ENCODE results near the gene DST. TPM values are rescaled to one million over a fixed set of nuclear protein-coding genes. Genes with fewer than 3 reads are reported as not detected.

DST gene
- total and polyA plus RNA-seq, 2 experiments from 2014 or later = 103 to 369 TPM

GRCh38 chr6:56660381-56660730, 17.7 kb upstream of the DST start:
- Histone ChIP-seq H3K4me2 (no peak overlapping the region), H4K20me1 (ENCODE audit: insufficient read depth, poor library complexity, severe bottlenecking) (no peaks in the 10 kb centered on the region), H3K27ac (peak overlapping the region; percentile 5), H3K4me3 (no peak overlapping the region), H3K79me2 (peaks cover 57% of the 10 kb centered on the region), H3K9me2 (replicated peaks; ENCODE audit: insufficient read depth) (no peaks in the 10 kb centered on the region), H3K9me3 (ENCODE audit: low read depth) (no peaks in the 10 kb centered on the region), H3K36me3 (replicated peaks; ENCODE audit: insufficient read depth, low read depth) (no peaks in the 10 kb centered on the region), H3K27me3 (no peaks in the 10 kb centered on the region), H3K4me1 (ENCODE audit: insufficient read depth) (peaks cover 22% of the 10 kb centered on the region), H2AFZ (no peak overlapping the region)
- DNase-seq (ENCODE audit: low spot score) = no peak
- TF ChIP-seq EZH2 (IDR thresholded peaks at IDR 0.05; ENCODE audit: borderline replicate concordance) = no peak
- no peak for TF ChIP-seq EZH2phosphoT487 (IDR thresholded peaks at IDR 0.05; ENCODE audit: low read depth, severe bottlenecking, unreplicated experiment)
- TF ChIP-seq CTCF (IDR thresholded peaks at IDR 0.05; ENCODE audit: poor library complexity) = no peak
- WGBS (ENCODE audit: low lambda C conversion rate, missing lambda C conversion rate) = 94% methylated on average over 3 of the region's 3 CpGs

- TF ChIP-seq EZH2 (IDR thresholded peaks at IDR 0.05; ENCODE audit: borderline replicate concordance) (no peak), CTCF (IDR thresholded peaks at IDR 0.05; ENCODE audit: poor library complexity) (no peak), EZH2phosphoT487 (IDR thresholded peaks at IDR 0.05; ENCODE audit: low read depth, severe bottlenecking, unreplicated experiment) (no peak)
- no peaks in the 10 kb centered on the region for H3K27me3 ChIP-seq
- H4K20me1 ChIP-seq (ENCODE audit: insufficient read depth, poor library complexity, severe bottlenecking) = no peaks in the 10 kb centered on the region
- no peak overlapping the region for H3K4me2 ChIP-seq
- WGBS (ENCODE audit: low lambda C conversion rate, missing lambda C conversion rate) = 93% methylated on average over 2 of the region's 2 CpGs
- no peak overlapping the region for H2AFZ ChIP-seq
- no peaks in the 10 kb centered on the region for H3K9me2 ChIP-seq (replicated peaks; ENCODE audit: insufficient read depth)
- H3K4me3 ChIP-seq = no peak overlapping the region
- H3K4me1 ChIP-seq (ENCODE audit: insufficient read depth) = peaks cover 23% of the 10 kb centered on the region
- no peaks in the 10 kb centered on the region for H3K36me3 ChIP-seq (replicated peaks; ENCODE audit: insufficient read depth, low read depth)
- H3K9me3 ChIP-seq (ENCODE audit: low read depth) = no peaks in the 10 kb centered on the region
- H3K27ac ChIP-seq = peak overlapping the region; percentile 5
- H3K79me2 ChIP-seq = peaks cover 57% of the 10 kb centered on the region
- no peak for DNase-seq (ENCODE audit: low spot score)
Observed at GRCh38 chr6:56659721-56660380, 17.2 kb upstream of the DST start.

- no peak overlapping the region for H3K4me2 ChIP-seq
- H4K20me1 ChIP-seq (ENCODE audit: insufficient read depth, poor library complexity, severe bottlenecking) = no peaks in the 10 kb centered on the region
- H3K4me1 ChIP-seq (ENCODE audit: insufficient read depth) = peaks cover 17% of the 10 kb centered on the region
- no peaks in the 10 kb centered on the region for H3K9me2 ChIP-seq (replicated peaks; ENCODE audit: insufficient read depth)
- no peak overlapping the region for H3K4me3 ChIP-seq
- H3K27ac ChIP-seq = no peak overlapping the region
- H3K79me2 ChIP-seq = peaks cover 65% of the 10 kb centered on the region
- no peak overlapping the region for H2AFZ ChIP-seq
- H3K9me3 ChIP-seq (ENCODE audit: low read depth) = no peaks in the 10 kb centered on the region
- no peaks in the 10 kb centered on the region for H3K27me3 ChIP-seq
- WGBS (ENCODE audit: low lambda C conversion rate, missing lambda C conversion rate) = 91% methylated on average over 5 of the region's 5 CpGs
- H3K36me3 ChIP-seq (replicated peaks; ENCODE audit: insufficient read depth, low read depth) = no peaks in the 10 kb centered on the region
- TF ChIP-seq EZH2 (IDR thresholded peaks at IDR 0.05; ENCODE audit: borderline replicate concordance) = no peak
- no peak for TF ChIP-seq CTCF (IDR thresholded peaks at IDR 0.05; ENCODE audit: poor library complexity)
- no peak for TF ChIP-seq EZH2phosphoT487 (IDR thresholded peaks at IDR 0.05; ENCODE audit: low read depth, severe bottlenecking, unreplicated experiment)
- DNase-seq (ENCODE audit: low spot score) = no peak
Observed at GRCh38 chr6:56658326-56658725, 15.6 kb upstream of the DST start.

Measured in hepatocyte (in vitro differentiated cells).